Measurements from ENCODE around the gene SOX5.

GRCh38 chr12:23671881-23672280, 277.6 kb downstream of the SOX5 start:
- TF ChIP-seq POLR2A (IDR thresholded peaks at IDR 0.05) (no peak), CTCF (IDR thresholded peaks at IDR 0.05) (no peak)

Measured in heart left ventricle (tissue), 13 donors.